Stimulated activated CD8-positive, alpha-beta memory T cell treated with anti-CD3 and anti-CD28 coated beads, Interleukin-15, amount 100 ng/mL, for 48 hours (primary cell): ENCODE results near the gene ERGIC1.
"Not testable (repeated sequence)": the region's sequence is repeated elsewhere in the genome, so short reads cannot be mapped to it uniquely, and the experiment has no call there.

Experiments used
- DNase-seq, 2 donors: peaks; one replicate each; pipeline ENCODE4 v3.0.0-alpha.2; 2020; ENCODE audit warnings: low read depth in 2 of 2

ERGIC1 gene

DNA sequence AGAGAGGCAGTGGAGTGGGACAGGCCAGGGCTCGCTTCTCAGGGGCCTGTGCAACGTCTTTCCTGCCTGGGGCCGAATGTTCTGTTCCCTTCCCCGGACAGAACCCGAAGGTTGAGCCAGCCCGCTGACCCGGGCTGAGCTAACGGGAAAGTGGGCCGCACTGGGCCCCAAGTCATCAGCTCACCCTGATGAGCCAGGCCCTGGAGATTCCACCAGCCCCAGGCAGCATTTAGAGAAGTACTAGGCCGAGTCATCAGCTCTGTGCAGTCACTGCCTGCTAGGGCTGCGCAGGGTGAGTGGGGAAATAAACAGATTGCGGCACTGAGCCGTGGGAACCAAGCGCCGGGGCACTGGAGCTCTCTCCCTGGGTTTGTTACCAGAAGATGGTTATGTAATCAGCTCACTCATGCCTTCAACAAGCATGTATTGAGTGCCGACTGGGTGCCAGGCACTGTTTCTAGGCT, 33.9 kb upstream of the ERGIC1 start:
- DNase-seq = no peak

DNA sequence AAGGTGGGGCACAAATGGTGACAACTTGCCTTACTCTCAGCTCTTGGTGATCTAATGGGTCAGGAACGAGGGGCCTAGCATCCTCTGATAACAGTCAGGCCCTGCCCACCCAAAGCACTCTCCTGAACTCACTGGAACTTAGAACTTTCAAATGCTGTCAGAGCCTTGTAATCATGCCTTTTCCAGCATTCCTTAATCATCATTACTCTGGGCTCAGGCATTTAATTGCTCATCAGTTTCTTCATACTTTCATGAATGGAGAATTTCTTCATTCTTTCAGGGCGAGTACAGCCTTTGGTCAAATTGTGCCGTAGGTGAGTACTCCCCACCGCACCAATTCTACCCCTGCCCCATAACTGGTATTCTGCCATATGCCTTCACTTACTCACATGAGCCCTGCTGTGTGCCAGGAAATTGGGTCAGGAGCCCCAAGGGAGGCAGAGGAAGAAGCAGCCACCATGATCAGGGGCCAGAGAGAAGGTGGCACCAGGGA, 32.8 kb upstream of the ERGIC1 start:
- DNase-seq = no peak

DNA sequence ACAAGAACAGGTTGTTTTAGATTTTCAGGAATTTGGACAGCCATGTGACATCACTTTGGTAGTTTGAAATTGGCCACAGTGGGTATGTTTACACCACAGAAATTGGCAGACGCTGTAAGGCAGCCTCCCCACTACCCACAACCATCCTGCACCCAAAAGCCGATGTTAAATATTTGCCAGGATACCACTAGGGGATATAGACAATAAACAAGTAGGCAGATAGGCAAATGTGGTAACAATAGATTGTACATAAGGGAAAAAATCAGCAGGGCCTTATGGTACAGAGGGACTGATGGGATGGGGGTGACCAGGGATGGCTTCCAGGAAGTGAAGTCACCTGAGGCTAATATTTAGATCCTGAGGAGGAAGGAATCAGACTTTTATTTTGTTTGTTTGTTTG, 31.9 kb upstream of the ERGIC1 start:
- no peak for DNase-seq

DNA sequence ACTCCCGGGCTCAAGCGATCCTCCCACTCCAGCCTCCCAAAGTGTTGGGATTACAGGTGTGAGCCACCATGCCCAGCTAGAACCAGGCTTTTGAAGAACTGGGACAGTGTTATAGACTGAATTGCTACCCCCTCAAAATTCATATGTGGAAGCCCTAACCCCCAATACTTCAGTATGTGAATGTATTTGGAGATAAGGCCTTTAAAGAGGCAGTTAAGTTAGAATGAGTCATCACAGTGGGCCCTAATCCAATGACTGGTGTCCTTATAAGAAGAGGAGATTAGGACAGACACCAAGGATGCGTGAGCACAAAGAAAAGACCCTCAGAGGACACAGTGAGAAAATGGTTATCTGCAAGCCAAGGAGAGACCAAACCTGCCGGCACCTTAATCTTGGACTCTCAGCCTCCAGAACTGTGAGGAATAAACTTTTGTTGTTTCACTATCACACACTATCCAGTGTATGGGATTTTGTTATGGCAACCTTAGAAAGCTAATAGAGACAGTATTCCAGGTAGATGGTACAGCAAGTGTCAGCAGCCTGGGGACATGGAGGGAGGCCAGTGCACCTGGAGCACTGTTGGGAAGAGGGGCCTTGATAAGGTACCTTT, 31.4 kb upstream of the ERGIC1 start:
- DNase-seq = no peak

DNA sequence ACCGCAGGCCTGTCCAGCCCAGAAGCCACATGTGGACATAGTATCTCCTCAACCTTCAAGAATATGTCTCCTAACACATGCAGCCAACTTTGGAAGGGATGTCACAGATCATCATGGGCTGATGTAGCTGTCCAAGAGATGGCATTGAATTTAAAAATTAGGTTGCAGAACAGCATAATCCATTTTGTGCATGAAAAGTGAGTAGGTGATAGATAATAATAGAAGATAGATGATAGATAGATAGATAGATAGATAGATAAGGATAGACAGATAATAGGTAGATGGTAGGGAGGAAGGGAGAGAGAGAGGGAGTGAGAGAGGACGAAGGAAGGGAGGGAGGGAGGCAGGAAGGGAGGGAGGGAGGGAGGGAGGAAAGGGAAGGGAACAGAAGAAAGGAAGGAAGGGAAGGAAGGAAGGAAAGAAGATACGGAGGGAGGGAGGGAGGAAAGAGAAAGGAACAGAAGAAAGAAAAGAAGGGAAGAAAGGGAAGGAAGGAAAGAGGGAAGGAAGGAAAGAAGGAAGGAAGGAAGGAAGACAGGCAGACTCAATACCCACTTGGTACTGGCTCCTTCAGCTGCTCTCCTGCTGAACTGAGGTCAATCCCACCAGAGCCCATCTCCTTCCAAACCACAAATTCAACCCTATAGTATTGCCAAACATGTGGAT, 28.9 kb upstream of the ERGIC1 start:
- DNase-seq = no peak

DNA sequence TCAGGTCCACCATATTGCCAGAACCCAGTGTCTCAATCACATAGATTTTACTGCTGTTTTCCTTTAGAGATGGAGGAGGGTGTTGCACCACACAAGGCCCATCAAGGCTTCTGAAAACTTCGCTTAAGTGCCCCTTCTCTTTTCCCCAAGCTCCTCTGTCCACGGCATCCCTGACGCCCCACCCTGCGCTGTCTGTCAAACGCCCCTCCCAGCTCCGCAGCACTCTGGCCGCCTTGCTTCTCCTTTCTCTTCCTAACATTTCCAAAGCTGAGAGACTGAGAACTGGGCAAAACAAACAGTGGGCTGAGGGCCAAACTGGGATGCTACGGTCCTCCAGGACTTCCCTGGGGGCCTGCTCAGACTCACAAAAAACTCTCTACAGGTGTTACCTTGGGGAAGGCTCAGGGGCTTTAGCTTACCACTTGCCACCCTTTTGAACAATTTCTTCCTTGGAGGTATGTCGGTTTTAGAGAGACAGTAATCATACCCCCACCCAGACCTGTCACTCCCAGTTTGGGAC, 28.3 kb upstream of the ERGIC1 start:
- no peak for DNase-seq

DNA sequence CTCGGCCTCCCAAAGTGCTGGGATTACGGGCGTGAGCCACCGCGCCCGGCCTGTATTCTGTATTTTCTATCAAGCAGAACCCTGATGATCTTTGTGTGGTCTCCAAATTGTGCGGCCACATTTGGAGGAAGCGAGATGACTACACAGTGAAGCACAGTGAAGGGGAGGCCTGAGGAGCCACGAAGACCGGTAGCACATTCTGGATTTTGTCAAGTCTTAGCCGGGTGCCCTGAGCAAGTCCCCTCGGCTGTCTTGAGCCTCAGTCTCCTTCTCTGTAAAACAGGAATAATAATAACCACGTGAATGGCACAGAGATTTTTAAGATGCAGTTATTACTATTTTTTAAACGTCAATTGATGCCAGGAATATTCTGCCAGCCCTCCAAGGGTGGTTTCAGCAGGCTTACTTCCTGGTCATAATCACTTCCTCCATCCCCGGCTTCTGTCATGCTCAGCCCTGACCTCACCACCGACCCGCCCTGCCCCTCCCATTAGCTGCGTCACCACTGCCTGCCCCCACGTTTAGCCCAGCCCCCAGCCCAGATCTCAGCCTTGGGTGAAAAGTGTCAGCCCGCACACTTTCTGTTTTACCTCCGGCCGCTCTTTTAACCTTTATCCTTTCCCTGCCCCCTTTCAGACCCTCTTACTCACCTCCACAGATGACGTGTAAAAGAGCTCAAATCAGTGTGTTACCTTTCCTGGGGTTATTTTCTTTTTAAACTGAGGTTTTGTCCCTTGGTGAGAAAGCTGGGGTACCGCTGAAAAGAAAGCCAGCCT, 27.0 kb upstream of the ERGIC1 start:
- peak; percentile 90 to 92 for DNase-seq

DNA sequence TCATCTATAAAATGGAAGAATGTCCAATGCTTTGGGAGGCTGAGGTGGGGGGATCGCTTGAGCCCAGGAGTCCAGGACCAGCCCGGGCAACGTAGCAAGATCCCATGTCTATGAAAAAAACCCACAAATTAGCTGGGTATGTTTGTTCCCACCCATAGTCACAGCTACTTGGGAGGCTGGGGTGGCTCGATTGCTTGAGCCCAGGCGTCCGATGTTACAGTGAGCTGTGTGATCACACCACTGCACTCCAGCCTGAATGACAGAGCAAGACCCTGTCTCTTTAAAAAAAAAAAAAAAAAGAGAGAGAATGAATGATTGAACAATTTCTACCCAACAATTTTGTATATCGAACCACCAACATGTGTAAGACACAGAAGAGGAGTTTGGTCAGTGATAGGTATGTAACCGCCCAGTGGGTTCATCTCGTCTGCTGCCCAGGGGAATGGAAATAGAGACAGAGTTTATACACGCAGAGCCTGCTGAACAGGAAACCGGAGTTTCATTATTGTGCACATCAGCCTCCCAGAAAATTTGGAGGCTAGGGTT, 26.2 kb upstream of the ERGIC1 start:
- no peak for DNase-seq

DNA sequence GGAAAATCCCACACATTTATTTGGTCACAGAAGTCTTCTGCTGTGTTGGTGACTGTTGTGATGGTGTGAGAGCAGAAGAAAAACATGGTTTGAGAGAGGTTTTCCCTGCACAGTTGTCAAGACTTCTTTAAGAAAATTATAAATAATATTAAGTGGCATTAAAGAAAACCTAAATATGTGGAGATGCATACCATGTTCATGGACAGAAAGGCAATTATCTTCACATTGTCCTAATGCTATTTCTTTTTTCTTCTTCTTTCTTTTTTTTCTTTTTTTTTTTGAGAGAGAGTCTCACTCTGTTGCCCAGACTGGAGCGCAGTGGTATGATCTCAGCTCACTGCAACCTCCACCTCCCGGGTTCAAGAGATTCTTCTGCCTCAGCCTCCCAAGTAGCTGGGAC, 24.3 kb upstream of the ERGIC1 start:
- DNase-seq = no peak

DNA sequence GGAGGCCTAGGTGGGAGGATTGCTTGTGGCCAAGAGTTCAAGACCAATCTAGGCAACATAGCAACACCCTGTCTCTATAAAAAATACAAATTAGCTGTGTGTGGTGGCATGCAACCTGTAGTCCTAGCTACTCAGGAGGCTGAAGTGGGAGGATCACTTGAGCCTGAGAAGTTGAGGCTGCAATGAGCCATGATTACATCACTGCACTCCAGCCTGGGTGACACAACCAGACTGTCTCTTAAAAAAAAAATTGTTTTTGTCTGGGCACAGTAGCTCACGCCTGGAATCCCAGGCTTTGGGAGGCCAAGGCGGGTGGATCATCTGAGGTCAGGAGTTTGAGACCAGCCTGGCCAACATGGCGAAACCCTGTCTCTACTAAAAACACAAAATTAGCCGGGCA, 23.1 kb upstream of the ERGIC1 start:
- DNase-seq = not testable (repeated sequence)

DNA sequence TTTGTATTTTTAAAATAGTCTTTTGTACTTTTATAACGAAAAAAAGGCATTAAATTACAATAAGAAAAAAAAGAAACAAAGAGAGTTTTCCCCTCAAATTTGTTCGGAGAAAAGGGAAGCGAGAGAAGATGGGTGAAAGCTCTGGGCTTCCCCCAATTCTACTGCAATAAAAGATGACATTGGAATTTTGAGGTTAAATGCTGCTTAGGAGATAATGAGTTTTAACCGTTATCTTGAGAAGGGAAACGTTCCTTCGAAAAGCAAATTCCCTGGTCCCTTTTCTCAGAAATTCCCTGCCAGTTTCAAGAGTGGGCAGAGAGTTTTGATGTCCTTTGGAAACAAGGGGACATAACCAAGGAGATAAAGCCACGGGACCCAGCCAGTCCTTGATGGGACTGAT, 18.4 kb upstream of the ERGIC1 start:
- DNase-seq = no peak

DNA sequence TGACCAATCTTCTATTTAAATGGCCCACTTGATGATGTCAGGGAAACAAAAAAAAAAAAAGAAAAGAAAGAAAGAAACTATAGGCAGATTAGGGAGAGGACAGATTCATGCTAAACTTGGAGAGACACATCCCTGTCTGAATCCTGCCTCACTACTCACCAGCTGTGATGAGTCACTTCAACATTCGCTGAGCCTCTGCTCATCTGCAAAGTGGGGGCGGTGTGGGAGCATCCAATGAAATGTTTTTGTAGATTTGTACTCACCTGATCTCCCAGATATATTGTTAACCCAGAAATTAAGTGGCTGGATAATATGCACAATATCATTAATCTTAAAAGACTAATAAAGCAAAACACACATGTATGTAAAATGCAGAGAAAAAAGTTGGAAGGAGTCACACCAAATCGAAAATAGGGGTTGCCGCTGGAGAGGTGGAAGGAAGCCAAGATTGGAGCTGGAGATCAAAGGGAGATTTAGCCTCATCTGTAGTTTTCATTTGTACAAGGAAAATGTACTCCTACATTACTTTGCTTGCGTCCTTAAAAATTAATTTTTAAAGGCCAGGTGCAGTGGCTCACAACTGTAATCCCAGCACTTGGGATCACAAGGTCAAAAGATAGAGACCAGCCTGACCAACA, 17.0 kb upstream of the ERGIC1 start:
- no peak for DNase-seq

DNA sequence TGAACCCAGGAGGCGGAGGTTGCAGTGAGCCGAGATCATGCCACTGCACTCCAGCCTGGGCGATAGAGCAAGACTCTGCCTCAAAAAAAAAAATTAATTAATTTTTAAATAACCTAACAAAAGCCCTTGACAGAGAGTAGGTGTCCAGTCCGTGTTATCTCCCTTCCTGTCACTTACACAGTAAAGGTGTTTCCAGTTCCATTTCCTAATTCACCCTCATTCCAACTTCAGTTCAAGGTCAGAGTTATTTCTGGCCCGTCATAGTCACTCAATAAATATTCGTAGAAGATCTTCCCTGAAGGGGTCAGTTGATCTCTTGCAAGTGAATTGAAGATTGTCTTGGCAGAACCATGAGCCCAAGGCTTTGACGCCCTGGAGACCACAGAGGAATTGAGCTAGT, 16.4 kb upstream of the ERGIC1 start:
- no peak for DNase-seq

DNA sequence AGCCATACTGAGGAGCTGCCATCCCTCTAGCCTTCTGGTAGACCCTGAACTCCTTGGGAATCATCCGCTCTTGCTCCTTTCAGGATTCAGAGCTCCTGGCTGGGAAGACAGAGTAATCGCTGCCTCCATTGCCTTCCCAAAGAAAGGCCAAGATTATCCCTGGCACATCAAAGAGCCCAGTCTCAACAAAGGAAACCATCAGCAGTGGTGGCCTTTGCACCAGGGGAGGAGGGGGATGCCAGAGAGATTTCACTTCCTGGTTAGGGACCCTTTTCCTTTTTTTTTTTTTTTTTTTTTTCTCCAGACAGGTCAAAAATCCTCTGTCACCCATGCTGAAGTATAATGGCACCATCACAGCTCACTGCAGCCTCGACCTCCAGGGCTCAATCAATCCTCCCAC, 16.0 kb upstream of the ERGIC1 start:
- DNase-seq = no peak

DNA sequence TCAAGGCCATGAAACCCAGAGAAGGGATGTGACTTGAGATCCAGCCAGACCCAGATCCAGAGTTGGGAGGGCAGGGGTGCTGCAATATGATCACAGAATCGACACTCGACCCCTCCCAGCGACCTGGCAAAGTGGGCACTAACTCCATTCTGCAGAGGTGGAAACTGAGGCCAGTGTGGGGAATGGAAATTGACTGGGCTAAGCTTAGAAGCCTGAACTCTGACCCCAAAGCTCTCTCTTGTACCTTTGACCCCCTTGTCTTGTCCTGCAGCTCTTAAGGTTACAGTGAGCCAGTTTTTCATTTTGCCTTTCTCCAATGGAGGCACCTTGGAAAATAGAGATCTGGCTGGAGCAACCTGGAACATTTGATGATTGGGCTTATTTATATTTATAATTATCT, 14.5 kb upstream of the ERGIC1 start:
- DNase-seq = no peak

DNA sequence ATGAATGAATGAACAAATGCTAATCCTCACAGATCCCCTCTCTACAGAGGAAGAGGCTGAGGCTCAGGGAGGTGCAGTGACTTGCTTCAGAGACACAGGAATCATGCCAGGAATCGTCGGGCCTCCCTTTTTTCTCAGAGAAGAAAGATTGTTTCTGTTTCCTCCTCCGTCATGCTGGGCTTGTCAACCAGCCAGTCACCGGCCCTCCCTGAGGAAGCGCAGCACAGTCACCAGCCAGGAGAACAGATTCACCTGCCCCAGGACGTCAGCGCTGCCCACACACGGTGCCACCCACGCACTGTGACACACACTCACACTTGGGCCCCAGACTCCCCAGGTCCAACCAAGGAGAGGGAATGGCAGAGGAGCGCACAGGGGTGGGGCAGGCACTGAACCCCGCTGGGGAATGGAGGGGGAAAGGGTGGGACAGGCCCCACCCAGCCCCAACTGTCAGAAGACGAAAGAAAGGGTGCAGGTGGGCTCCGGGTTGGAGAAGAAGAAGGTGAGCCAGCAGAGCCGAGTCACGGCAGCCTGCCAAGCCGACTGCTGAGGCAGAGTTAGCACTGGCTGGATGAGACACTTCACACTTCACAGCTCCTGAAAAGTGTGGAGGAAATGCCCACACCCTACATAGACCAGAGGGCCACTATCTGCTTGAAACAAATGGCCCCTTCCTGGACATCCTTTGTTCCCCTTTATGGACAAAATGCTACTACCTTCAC, 13.8 kb upstream of the ERGIC1 start:
- DNase-seq = peak in 1 of 2 donors; percentile 39

DNA sequence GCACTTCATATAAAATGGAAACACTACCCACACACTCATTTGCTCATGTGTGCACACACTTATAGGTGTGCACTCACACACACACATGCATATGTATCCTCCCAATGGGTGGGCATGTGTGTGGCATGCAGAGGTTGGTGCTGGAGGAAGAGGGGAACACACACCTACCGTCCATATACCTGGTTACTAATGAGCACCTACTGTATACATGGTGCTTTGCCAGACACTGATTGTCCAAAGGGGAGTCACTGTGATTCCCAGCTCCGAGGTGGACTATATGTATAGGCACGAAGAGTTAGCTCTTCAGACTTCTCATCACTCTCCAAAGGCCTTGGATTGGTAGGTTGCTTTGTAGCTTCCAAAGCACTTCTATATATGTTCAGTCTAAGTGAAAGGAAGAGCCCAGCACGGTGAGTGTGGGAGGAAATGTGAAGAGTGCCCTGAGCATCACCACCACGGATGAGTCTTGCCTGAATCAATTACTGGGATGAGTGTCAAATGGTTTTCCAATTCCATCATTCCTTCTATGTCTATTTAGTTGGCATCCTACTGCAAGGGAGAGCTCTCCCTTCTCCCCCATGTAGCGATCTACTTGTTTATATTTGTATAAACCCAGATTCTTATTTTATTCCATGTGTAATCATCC, 12.6 kb upstream of the ERGIC1 start:
- DNase-seq = no peak

DNA sequence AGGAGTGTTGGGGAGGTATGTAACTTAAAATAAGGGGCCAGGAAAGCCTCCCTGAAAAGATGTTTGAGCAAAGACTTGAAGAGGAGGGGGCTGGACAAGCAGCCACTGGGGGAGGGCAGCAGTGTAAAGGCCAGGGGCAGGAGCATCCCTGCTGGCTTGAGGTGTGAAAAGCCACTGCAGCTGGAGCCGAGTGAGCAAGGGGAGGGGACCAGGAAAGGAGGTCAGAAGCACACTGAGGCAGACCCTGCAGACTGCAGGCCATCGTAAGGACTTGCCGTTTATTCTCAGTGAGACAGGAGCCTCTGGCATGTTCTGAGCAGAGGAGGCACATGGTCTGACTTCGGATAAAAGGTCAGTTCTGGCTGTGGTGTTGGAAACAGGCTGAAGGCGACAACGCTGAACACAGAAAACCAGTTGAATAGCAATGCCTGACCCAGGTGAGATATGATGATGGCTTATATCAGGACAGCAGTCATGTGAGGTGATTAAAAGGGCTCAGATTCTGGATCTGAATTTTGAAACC, 10.2 kb upstream of the ERGIC1 start:
- no peak for DNase-seq

DNA sequence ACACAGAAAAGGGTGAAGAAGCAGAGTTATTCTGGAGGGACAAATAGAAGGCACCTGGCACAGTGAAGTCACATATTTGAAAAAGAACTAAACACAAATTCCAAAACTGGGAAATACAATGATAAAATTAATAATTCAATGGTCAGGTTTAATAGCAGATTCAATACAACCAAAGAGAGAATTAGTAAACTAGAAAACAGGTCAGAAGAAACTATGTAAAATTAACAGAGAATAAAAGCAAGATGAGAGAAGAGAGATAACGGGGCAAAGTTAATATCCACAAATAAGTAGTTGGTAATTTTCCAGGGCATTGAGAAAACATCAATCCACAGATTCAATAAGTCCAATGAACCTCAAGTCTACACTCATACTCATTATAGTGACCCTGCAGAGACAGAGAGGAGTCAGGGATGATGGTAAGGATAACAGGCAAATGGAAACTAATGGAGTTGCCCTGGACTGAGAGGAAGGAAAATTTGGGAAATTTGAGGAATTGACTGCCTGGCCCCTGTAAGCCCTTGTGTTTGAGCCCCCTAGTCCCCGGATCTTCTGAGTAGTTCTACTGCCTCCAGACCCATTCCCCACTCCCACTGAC, 8.3 kb upstream of the ERGIC1 start:
- no peak for DNase-seq

DNA sequence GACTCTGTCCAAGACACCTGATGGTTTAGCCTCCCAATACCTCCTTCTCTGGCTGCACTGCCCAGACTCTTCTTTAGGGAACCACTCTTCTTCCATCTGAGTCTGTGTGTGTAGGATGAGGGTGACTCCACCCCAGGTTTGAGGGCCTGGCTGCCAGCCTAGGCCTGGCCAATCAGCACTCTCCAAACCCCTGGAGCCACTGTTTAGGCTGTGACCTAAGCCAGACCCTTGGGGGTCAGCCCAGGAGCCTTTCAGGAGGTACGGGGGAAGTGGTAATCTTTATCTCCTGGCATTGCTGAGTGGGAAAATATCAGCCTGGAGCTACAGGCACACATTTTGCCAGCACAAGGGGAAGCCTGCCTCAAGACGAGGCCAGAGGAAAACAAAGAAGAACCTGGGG, 6.2 kb upstream of the ERGIC1 start:
- no peak for DNase-seq
